SK-N-SH (cell line): ENCODE measurements around the gene NAXE. TPM values are rescaled to one million over a fixed set of nuclear protein-coding genes. Genes with fewer than 3 reads are reported as not detected.

ENCODE experiments used
- CTCF ChIA-PET: fragments of 300-600, 350-600 bp; formaldehyde crosslinking; extraction: SDS; loops from one replicate; lab custom pipeline; 2021; lab: Yijun Ruan, JAX
- POLR2A ChIA-PET: fragments of 350-600 bp; sonication (Branson Sonifier 250); formaldehyde crosslinking; extraction: SDS; loops from one replicate; lab custom pipeline; 2020; ENCODE audit warnings: antibody characterized with exemption, inconsistent platforms; lab: Yijun Ruan, JAX
- DNase-seq: peaks from one replicate; pipeline ENCODE4 v3.0.0; 2012
- H2AFZ ChIP-seq: fragments of 200-600 bp; sonication (generic); 2 replicates; pipeline ENCODE4 v1.8.1; 2016; ENCODE audit warnings: antibody characterized with exemption, mild to moderate bottlenecking, low read depth
- H3F3A ChIP-seq: fragments of 200-600 bp; sonication (generic); replicated peaks from 2 replicates; pipeline ENCODE3; 2016; ENCODE audit warnings: antibody characterized with exemption, mild to moderate bottlenecking; ENCODE audit not compliant: insufficient read depth
- H3K27ac ChIP-seq, 2 experiments: fragments of 200-500 bp in 1 of 2; fragments of 200-600 bp in 1 of 2; sonication (Bioruptor generic) in 1 of 2; sonication (generic), shearing (Covaris generic) in 1 of 2; 2 replicates each; pipeline versions ENCODE4 v1.5.1 to v1.6.1; 2014 to 2016; ENCODE audit warnings: low read depth in 2 of 2, inconsistent platforms in 1 of 2, low read length in 1 of 2, mild to moderate bottlenecking in 1 of 2, mixed read lengths in 1 of 2
- H3K27me3 ChIP-seq: fragments of 200-600 bp; sonication (generic), shearing (Covaris generic); 2 replicates; pipeline ENCODE4 v1.6.1; 2016; ENCODE audit warnings: mixed run types; ENCODE audit not compliant: insufficient read depth
- H3K36me3 ChIP-seq, 2 experiments: fragments of 200-500 bp in 1 of 2; fragments of 200-600 bp in 1 of 2; sonication (Bioruptor generic) in 1 of 2; sonication (generic) in 1 of 2; replicated peaks in 1 of 2; 2 replicates each; pipeline versions ENCODE3 to v1.5.1; 2014 to 2016; ENCODE audit warnings: low read length in 1 of 2, mild to moderate bottlenecking in 1 of 2; ENCODE audit not compliant: insufficient read depth in 2 of 2, control insufficient read depth in 1 of 2
- H3K4me1 ChIP-seq, 2 experiments: fragments of 200-500 bp in 1 of 2; fragments of 200-600 bp in 1 of 2; sonication (Bioruptor generic) in 1 of 2; sonication (generic), shearing (Covaris generic) in 1 of 2; 2 replicates each; pipeline versions ENCODE4 v1.5.1 to v1.6.1; 2014 to 2016; ENCODE audit warnings: low read depth in 1 of 2, low read length in 1 of 2, mixed run types in 1 of 2; ENCODE audit not compliant: insufficient read depth in 2 of 2, control insufficient read depth in 1 of 2
- H3K4me2 ChIP-seq: fragments of 200-600 bp; sonication (generic), shearing (Covaris generic); 2 replicates; pipeline ENCODE4 v1.6.1; 2017; ENCODE audit warnings: mixed run types
- H3K4me3 ChIP-seq, 2 experiments: fragments of 200-500 bp in 1 of 2; fragments of 200-600 bp in 1 of 2; sonication (Bioruptor generic) in 1 of 2; sonication (generic), shearing (Covaris generic) in 1 of 2; 2 replicates each; pipeline versions ENCODE4 v1.5.1 to v1.8.1; 2014 to 2016; ENCODE audit warnings: low read depth in 2 of 2, inconsistent platforms in 1 of 2, low read length in 1 of 2, mild to moderate bottlenecking in 1 of 2, mixed read lengths in 1 of 2, moderate library complexity in 1 of 2
- H3K79me2 ChIP-seq: fragments of 200-600 bp; sonication (generic); 2 replicates; pipeline ENCODE4 v1.8.1; 2017; ENCODE audit warnings: mild to moderate bottlenecking; ENCODE audit not compliant: insufficient read depth
- H3K9ac ChIP-seq: fragments of 200-600 bp; sonication (generic); 2 replicates; pipeline ENCODE4 v1.6.1; 2017; ENCODE audit warnings: mixed run types
- H3K9me2 ChIP-seq: fragments of 200-600 bp; sonication (generic); 2 replicates; pipeline ENCODE4 v1.6.1; 2017; ENCODE audit warnings: mixed run types
- H3K9me3 ChIP-seq: fragments of 200-600 bp; sonication (generic); 2 replicates; pipeline ENCODE4 v1.6.1; 2017; ENCODE audit warnings: mixed run types, mild to moderate bottlenecking, moderate library complexity
- H4K20me1 ChIP-seq: fragments of 200-600 bp; sonication (generic); 2 replicates; pipeline ENCODE4 v1.6.1; 2017; ENCODE audit warnings: mild to moderate bottlenecking, mixed run types; ENCODE audit not compliant: insufficient read depth
- CTCF ChIP-seq: fragments of 200-600 bp; sonication (generic); IDR thresholded peaks from 2 replicates; pipeline ENCODE4 v1.6.1; 2017; ENCODE audit warnings: antibody characterized with exemption, mild to moderate bottlenecking, moderate library complexity
- EZH2phosphoT487 ChIP-seq: fragments of 200-600 bp; sonication (generic); IDR thresholded peaks from 2 replicates; pipeline ENCODE4 v1.6.1; 2017; ENCODE audit warnings: low read depth, mixed run types, mild to moderate bottlenecking, antibody characterized with exemption, moderate library complexity, borderline replicate concordance
- FOXJ3 ChIP-seq: sonication (generic); formaldehyde crosslinking; IDR thresholded peaks from 2 replicates; pipeline ENCODE4 v1.5.1; 2020; ENCODE audit warnings: mild to moderate bottlenecking, missing genetic modification reagents
- FOXM1 ChIP-seq: IDR thresholded peaks from 2 replicates; pipeline ENCODE4 v1.4.0; 2012; ENCODE audit warnings: low read depth, mild to moderate bottlenecking
- JUND ChIP-seq: IDR thresholded peaks from 2 replicates; pipeline ENCODE4 v1.4.0; 2012
- NRF1 ChIP-seq: IDR thresholded peaks from 2 replicates; pipeline ENCODE4 v1.6.1; 2012; ENCODE audit warnings: low read depth, mild to moderate bottlenecking, low read length
- PBX3 ChIP-seq: IDR thresholded peaks from 2 replicates; pipeline ENCODE4; 2012
- RAD21 ChIP-seq: IDR thresholded peaks from 2 replicates; pipeline ENCODE4 v1.6.1; 2012; ENCODE audit warnings: mild to moderate bottlenecking, low read length
- RFX5 ChIP-seq: IDR thresholded peaks from 2 replicates; pipeline ENCODE4 v1.6.1; 2012; ENCODE audit warnings: mild to moderate bottlenecking, improper control_type of control experiment, low read length
- SMC3 ChIP-seq: IDR thresholded peaks from 2 replicates; pipeline ENCODE4 v1.6.1; 2012; ENCODE audit warnings: low read depth, low read length, improper control_type of control experiment
- YY1 ChIP-seq: IDR thresholded peaks from 2 replicates; pipeline ENCODE4 v1.4.0; 2012; ENCODE audit warnings: low read depth, mild to moderate bottlenecking
- WGBS: methylation state at CpG from one replicate; pipeline ENCODE4 v1.1.6; 2017; ENCODE audit warnings: low lambda C conversion rate; 5-methylcytosine and 5-hydroxymethylcytosine counted together
- polyA plus RNA-seq, 3 experiments: library from polyadenylated mRNA; depleted of rRNA; stranded (reverse); fragments of >200 nt; gene quantifications; 2 replicates each; pipeline ENCODE4 v1.2.3, GENCODE V29; 2012
- TF ChIP-seq, protein P1 (sequence below): IDR thresholded peaks from 2 replicates; pipeline ENCODE4 v1.4.0; 2012; ENCODE audit warnings: low read depth, borderline replicate concordance

Gene NAXE
- polyA plus RNA-seq, 1 of the 3 experiments (the other 2 are of a cell fraction) = 98.4 TPM

GRCh38 chr1:156624814-156625435, 33.3 kb downstream of the NAXE start:
- Histone ChIP-seq H3K4me1 (peaks cover 0 to 13% of the 10 kb centered on the region in 2 experiments; a peak in 1 of 4 replicates), H3K9me3 (no peaks in the 10 kb centered on the region), H4K20me1 (no peaks in the 10 kb centered on the region), H3K9me2 (no peaks in the 10 kb centered on the region), H3K36me3 (no peaks in the 10 kb centered on the region), H3K79me2 (no peaks in the 10 kb centered on the region), H3F3A (peaks cover 10% of the 10 kb centered on the region), H3K9ac (no peak overlapping the region), H3K4me2 (peak overlapping the region; percentile 86), H3K4me3 (peak overlapping the region; percentile 39 to 57; a peak in 3 of 4 replicates), H3K27ac (no peak overlapping the region), H3K27me3 (peaks cover 29% of the 10 kb centered on the region), H2AFZ (no peak overlapping the region)
- TF ChIP-seq NRF1 (no peak), EZH2phosphoT487 (no peak; the same call in 1 of the 2 replicates), YY1 (no peak), PBX3 (no peak), RFX5 (no peak)
- ChIA-PET CTCF (interaction anchor here (0.7 to 18.0 kb wide), 35 partner anchors 9 to 270 kb away, joined by 3 to 643 read pairs (median 6); partner anchors contain the start of genes BCAN, CRABP2, IQGAP3 and ISG20L2), POLR2A (interaction anchor here (0.6 to 1.6 kb wide), 3 partner anchors 24 to 342 kb away, joined by 3 to 9 read pairs (median 3); partner anchors contain the start of gene SMG5)
- DNase-seq = no peak
- no CpG with 5 or more reads among the region's 55 CpGs for WGBS

DNA sequence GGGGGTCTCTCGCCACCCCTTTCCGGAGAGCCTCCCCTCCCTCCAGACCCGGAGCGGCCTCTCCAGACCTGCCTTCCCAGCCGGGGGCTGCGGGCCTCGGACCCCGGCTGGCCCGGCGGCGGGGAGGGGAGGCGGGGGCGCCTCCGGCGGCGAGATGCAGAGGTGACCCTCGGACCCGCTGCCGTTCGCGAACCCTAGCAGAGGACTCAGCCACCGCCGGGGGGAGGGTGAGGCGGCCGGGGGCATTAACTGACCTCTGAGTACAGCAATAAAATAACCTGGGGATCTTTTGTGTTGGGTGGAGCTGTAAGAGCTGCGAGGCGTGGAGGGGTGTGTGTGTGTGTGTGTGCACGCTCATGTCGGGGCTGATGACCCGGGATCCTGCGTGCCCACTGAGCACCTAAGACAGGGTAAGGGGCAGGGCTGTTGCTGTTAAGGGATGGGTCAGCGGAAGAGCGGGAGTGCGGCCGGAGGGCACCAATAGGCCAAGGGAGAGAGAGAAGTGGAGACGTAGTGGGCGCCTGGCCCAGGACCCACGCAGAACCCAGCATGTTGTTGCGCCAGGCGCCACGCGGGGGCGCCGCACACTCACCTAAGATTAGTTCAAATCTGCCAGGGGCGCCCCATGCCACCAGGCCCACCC, 34.0 kb downstream of the NAXE start:
- Histone ChIP-seq H3K4me1 (peaks cover 0 to 13% of the 10 kb centered on the region in 2 experiments; a peak in 1 of 4 replicates), H3K27me3 (peaks cover 29% of the 10 kb centered on the region), H2AFZ (no peak overlapping the region), H3F3A (peaks cover 7% of the 10 kb centered on the region), H3K4me3 (peak overlapping the region; percentile 10 to 31; a peak in 2 of 4 replicates), H3K9me2 (no peaks in the 10 kb centered on the region), H3K9me3 (no peaks in the 10 kb centered on the region), H3K36me3 (no peaks in the 10 kb centered on the region), H4K20me1 (no peaks in the 10 kb centered on the region), H3K79me2 (no peaks in the 10 kb centered on the region), H3K4me2 (peak overlapping the region; percentile 86; the same call in 1 of the 2 replicates), H3K9ac (no peak overlapping the region), H3K27ac (no peak overlapping the region)
- 3% methylated on average over 31 of the region's 45 CpGs for whole genome bisulfite sequencing
- TF ChIP-seq, protein P1, sequence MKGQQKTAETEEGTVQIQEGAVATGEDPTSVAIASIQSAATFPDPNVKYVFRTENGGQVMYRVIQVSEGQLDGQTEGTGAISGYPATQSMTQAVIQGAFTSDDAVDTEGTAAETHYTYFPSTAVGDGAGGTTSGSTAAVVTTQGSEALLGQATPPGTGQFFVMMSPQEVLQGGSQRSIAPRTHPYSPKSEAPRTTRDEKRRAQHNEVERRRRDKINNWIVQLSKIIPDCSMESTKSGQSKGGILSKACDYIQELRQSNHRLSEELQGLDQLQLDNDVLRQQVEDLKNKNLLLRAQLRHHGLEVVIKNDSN = no peak
- TF ChIP-seq RAD21 (peak; percentile 76), FOXJ3 (CRISPR knock-in tag) (no peak), EZH2phosphoT487 (peak; percentile 79), SMC3 (peak; percentile 63), YY1 (no peak), JUND (no peak), FOXM1 (no peak), CTCF (peak; percentile 96)
- CTCF ChIA-PET = interaction anchor here (0.9 to 18.0 kb wide), 27 partner anchors 8 to 269 kb away, joined by 3 to 643 read pairs (median 9); partner anchors contain the start of genes BCAN, CRABP2, ISG20L2 and METTL25B
- DNase-seq = peak; percentile 79
- POLR2A ChIA-PET = no interaction called here
